GM13977 (cell line): ENCODE data around the gene GJA9.
"Not testable (repeated sequence)": the region's sequence is repeated elsewhere in the genome, so short reads cannot be mapped to it uniquely, and the experiment has no call there.

Experiments
- DNase-seq: peaks from one replicate; pipeline ENCODE4 v3.0.0; 2012; ENCODE audit warnings: low spot score
- CTCF ChIP-seq: IDR thresholded peaks from 2 replicates; pipeline ENCODE4 v1.5.1; 2012; ENCODE audit warnings: mild to moderate bottlenecking, control low read depth; ENCODE audit not compliant: insufficient read depth; ENCODE audit errors: extremely low read depth, missing control alignments
- in situ Hi-C: fragments of 300-500 bp; cut with MboI; formaldehyde crosslinking; loops from one replicate; pipeline ENCODE4 v1.12.0; 2022; ENCODE audit warnings: low sequenced_read_pairs, low pct_unique_long_range_greater_than_20kb, mixed read lengths, inconsistent platforms; ENCODE audit not compliant: unreplicated experiment

Gene GJA9

GRCh38 chr1:38918568-38918967 lies 37.2 kb upstream of the GJA9 start:
- in situ Hi-C loops: no loop called here
- no peak for TF ChIP-seq CTCF
- DNase-seq: no peak

GRCh38 chr1:38917772-38918171 lies 36.4 kb upstream of the GJA9 start:
- DNase-seq: no peak
- in situ Hi-C loops: no loop called here
- no peak for TF ChIP-seq CTCF

GRCh38 chr1:38917337-38917736 lies 36.0 kb upstream of the GJA9 start:
- in situ Hi-C loops: no loop called here
- no peak for DNase-seq
- no peak for TF ChIP-seq CTCF

GRCh38 chr1:38915352-38915948 lies 34.1 kb upstream of the GJA9 start:
- in situ Hi-C loops: no loop called here
- TF ChIP-seq CTCF: no peak
- DNase-seq: no peak

- in situ Hi-C loops, DNase-seq: not testable (repeated sequence)
Measured at GRCh38 chr1:38914908-38915307, 33.5 kb upstream of the GJA9 start.

GRCh38 chr1:38908821-38909220 lies 27.4 kb upstream of the GJA9 start:
- in situ Hi-C loops: no loop called here
- TF ChIP-seq CTCF: no peak
- no peak for DNase-seq

- no peak for TF ChIP-seq CTCF
- in situ Hi-C loops: no loop called here
Measured at GRCh38 chr1:38905985-38906384, 24.6 kb upstream of the GJA9 start.

More at GRCh38 chr1:38905985-38906384, 24.6 kb upstream of the GJA9 start:
- no peak for DNase-seq
